ENCODE measurements around the gene ASTN2.

The ASTN2 gene

DNA sequence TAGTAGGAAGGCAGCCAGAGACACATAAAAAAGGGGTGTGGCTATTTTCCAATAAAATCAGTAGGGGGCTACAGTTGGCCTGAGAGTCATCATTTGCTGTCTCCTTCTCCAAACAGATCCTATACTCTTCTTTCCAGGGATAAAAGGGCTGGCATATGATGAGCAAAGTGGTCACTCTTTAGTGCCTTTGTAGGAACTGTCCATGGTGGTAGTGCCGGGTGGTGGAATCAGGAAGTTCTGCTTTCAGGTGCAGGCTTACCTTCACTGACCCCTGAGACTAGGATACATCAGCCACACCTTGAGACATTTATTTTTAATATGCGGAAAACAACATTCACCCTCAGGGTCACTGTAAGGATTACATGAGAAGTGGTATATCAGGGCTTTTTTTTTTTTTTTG, 80.8 kb downstream of the ASTN2 start:
- DNase-seq (ENCODE audit: low read depth), result no peak
- H3K4me3 ChIP-seq (ENCODE audit: low read length), result no peak overlapping the region
- no peak for TF ChIP-seq CTCF (conservative IDR thresholded peaks at IDR 0.05; ENCODE audit: low read depth, low read length)

GRCh38 chr9:117325831-117326230, 89.0 kb downstream of the ASTN2 start:
- DNase-seq (ENCODE audit: low read depth), result no peak
- no peak overlapping the region for H3K4me3 ChIP-seq (ENCODE audit: low read length)
- no peak for TF ChIP-seq CTCF (conservative IDR thresholded peaks at IDR 0.05; ENCODE audit: low read depth, low read length)

DNA sequence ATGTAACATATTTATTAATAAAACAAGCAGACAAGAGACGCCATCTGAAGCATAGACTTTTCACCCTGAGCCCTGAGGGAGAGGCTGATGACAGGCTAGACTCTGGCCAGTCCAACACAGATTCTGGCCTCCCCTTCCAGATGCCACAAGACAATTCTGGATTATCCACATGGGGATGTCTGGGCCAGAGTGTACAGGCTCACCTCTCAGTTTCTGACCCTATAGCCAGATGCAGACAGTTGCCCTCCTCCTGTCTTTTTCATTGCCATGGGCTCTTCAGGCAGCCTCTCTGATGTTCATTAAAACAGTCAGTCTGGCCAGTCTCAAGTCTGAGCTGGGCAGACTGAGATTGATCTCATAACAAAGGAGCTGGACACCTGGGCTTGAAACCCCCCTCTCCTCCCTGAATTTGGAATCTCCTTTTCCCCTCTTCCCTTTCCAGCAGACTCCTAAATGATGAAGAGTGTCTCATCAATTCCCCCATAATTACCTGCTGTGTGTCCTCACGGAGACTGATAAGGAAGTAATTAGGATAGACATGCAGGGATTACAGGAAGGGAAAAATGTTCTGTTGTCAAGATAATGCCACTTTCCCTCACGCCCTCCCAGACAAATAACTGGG, 89.6 kb downstream of the ASTN2 start:
- no peak for DNase-seq (ENCODE audit: low read depth)
- no peak overlapping the region for H3K4me3 ChIP-seq (ENCODE audit: low read length)
- no peak for TF ChIP-seq CTCF (conservative IDR thresholded peaks at IDR 0.05; ENCODE audit: low read depth, low read length)

GRCh38 chr9:117323390-117323789, 91.5 kb downstream of the ASTN2 start:
- DNase-seq (ENCODE audit: low read depth), result no peak
- TF ChIP-seq CTCF (conservative IDR thresholded peaks at IDR 0.05; ENCODE audit: low read depth, low read length), result no peak
- no peak overlapping the region for H3K4me3 ChIP-seq (ENCODE audit: low read length)

- no peak for TF ChIP-seq CTCF (conservative IDR thresholded peaks at IDR 0.05; ENCODE audit: low read depth, low read length)
- no peak overlapping the region for H3K4me3 ChIP-seq (ENCODE audit: low read length)
- no peak for DNase-seq (ENCODE audit: low read depth)
Measured at GRCh38 chr9:117317192-117317591, 97.7 kb downstream of the ASTN2 start.

DNA sequence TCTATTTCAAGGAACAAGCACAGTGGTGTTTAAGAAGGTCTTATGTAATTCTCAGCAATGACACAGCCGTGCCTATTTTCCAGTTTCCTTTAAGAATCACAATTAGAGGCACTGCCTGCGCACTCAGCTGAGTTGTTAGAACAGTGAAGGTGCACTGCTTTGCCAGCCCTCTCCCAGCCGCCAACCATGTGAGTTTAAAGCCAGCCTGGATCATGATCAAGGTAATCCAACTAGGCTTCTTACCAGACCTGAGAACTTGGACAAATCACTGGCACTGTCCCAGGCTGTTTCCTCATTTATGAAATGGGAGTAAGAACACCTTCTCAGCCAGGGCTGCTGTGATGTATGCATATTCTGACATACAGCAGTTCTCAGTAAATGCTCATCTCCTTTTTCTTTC, 99.6 kb downstream of the ASTN2 start:
- DNase-seq (ENCODE audit: low read depth), result no peak
- H3K4me3 ChIP-seq (ENCODE audit: low read length), result no peak overlapping the region
- no peak for TF ChIP-seq CTCF (conservative IDR thresholded peaks at IDR 0.05; ENCODE audit: low read depth, low read length)

DNA sequence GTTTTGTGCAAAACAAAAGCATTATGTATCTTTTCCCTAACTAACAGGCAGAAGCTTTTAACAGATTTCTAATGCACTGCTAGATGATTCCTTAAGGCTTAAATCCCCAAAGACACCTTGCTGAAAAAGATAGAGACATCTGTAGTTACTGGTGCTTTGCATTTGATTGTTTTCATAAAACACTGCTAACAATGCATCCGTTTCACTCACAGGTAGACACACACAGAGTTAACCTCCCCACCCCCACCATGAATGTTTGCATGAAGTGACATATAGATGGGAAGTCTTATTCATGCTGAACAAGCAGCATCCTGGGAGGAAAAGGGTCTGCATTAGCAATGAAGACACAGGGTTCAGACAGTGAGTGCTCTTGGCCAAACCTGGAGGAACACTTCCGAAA, 100.9 kb downstream of the ASTN2 start:
- no peak for TF ChIP-seq CTCF (conservative IDR thresholded peaks at IDR 0.05; ENCODE audit: low read depth, low read length)
- no peak overlapping the region for H3K4me3 ChIP-seq (ENCODE audit: low read length)
- no peak for DNase-seq (ENCODE audit: low read depth)

Measured in retinal pigment epithelial cell (primary cell).